GM12878 (cell line): ENCODE results near the gene SELPLG. TPM values are rescaled to one million over a fixed set of nuclear protein-coding genes. Genes with fewer than 3 reads are reported as not detected.
A peak's percentile ranks its signal among the peaks of the same experiment; 100 is the strongest.

Source experiments
- ATAC-seq: fragments of 200-7000 bp; cut with Tn5 transposase; 3 replicates; pipeline ENCODE4 v1.9.1; 2020; ENCODE audit warnings: mild to moderate bottlenecking, moderate library complexity
- BruUV-seq: library from RNA; stranded (reverse); fragments of 400-500 nt; replicated peaks from 2 replicates; lab custom pipeline; 2021; lab: Mats Ljungman, UMichigan
- CTCF ChIA-PET: fragments of 300-600 bp; sonication (Branson Sonifier 250); formaldehyde crosslinking; extraction: SDS; loops from one replicate; lab custom pipeline; 2021; ENCODE audit warnings: inconsistent platforms; lab: Yijun Ruan, JAX
- POLR2A ChIA-PET: fragments of 350-600 bp; formaldehyde crosslinking; extraction: SDS; loops from one replicate; lab custom pipeline; 2021; ENCODE audit warnings: inconsistent platforms; lab: Charles Lee
- RAD21 ChIA-PET: fragments of 300-600 bp; sonication (Branson Sonifier 250); formaldehyde crosslinking; loops from one replicate; lab custom pipeline; 2023; ENCODE audit warnings: antibody characterized with exemption; ENCODE audit not compliant: unreplicated experiment; lab: Charles Lee
- SMC1A ChIA-PET: fragments of 300-600 bp; sonication (Branson Sonifier 250); formaldehyde crosslinking; loops from one replicate; lab custom pipeline; 2023; ENCODE audit not compliant: unreplicated experiment, uncharacterized antibody; lab: Charles Lee
- DNase-seq: peaks from one replicate; pipeline ENCODE4 v3.0.0-alpha.2; 2011; ENCODE audit warnings: low read depth, low spot score
- FAIRE-seq: peaks from 3 replicates; lab custom pipeline; 2011; peaks lifted over from hg19 to GRCh38; lab: Jason Lieb, UNC
- H2AFZ ChIP-seq: 2 replicates; pipeline ENCODE4 v1.6.0; 2011; ENCODE audit warnings: low read depth, low read length, control low read depth; ENCODE audit not compliant: control insufficient read depth
- H3K27ac ChIP-seq: 2 replicates; pipeline ENCODE4 v1.5.1; 2011; ENCODE audit warnings: control low read depth; ENCODE audit not compliant: control insufficient read depth, insufficient read depth
- H3K27me3 ChIP-seq, 2 experiments: replicated peaks in 1 of 2; 2 replicates each; pipeline versions ENCODE4 v1.6.0 to v1.6.1; 2011; ENCODE audit warnings: low read length in 1 of 2; ENCODE audit not compliant: control insufficient read depth in 2 of 2, insufficient read depth in 2 of 2
- H3K36me3 ChIP-seq, 2 experiments: 2 replicates each; pipeline ENCODE4 v1.5.1; 2011; ENCODE audit warnings: low read length in 1 of 2; ENCODE audit not compliant: control insufficient read depth in 2 of 2, insufficient read depth in 2 of 2
- H3K4me1 ChIP-seq: 2 replicates; pipeline ENCODE4 v1.6.1; 2011; ENCODE audit warnings: mild to moderate bottlenecking, low read length, moderate library complexity, mixed read lengths; ENCODE audit not compliant: control insufficient read depth, insufficient read depth
- H3K4me2 ChIP-seq: 2 replicates; pipeline ENCODE4 v1.6.0; 2011; ENCODE audit warnings: control low read depth; ENCODE audit not compliant: control insufficient read depth, insufficient read depth
- H3K4me3 ChIP-seq: fragments of 200-600 bp; sonication (generic); 2 replicates; pipeline ENCODE4 v1.5.1; 2016
- H3K79me2 ChIP-seq: 2 replicates; pipeline ENCODE4 v1.6.0; 2011; ENCODE audit warnings: low read length; ENCODE audit not compliant: control insufficient read depth, insufficient read depth
- H3K9ac ChIP-seq: 2 replicates; pipeline ENCODE4 v1.8.0; 2011; ENCODE audit warnings: low read length, control low read depth, mixed read lengths; ENCODE audit not compliant: control insufficient read depth, insufficient read depth
- H3K9me3 ChIP-seq: replicated peaks from 3 replicates; pipeline ENCODE4 v1.5.1; 2011; ENCODE audit warnings: mild to moderate bottlenecking, low read length; ENCODE audit not compliant: control insufficient read depth, insufficient read depth
- H4K20me1 ChIP-seq: 2 replicates; pipeline ENCODE4 v1.6.0; 2011; ENCODE audit not compliant: control insufficient read depth, insufficient read depth
- ATF2 ChIP-seq: IDR thresholded peaks from 2 replicates; pipeline ENCODE4 v1.6.1; 2012; ENCODE audit warnings: low read length, inconsistent platforms
- BHLHE40 ChIP-seq, 2 experiments: fragments of 450-650 bp in 1 of 2; IDR thresholded peaks; 2 replicates each; pipeline ENCODE4 v1.6.1; 2011 to 2017; ENCODE audit warnings: low read depth in 2 of 2, borderline replicate concordance in 1 of 2, improper control_type of control experiment in 1 of 2, low read length in 1 of 2, mild to moderate bottlenecking in 1 of 2
- CBX3 ChIP-seq: fragments of 200-600 bp; sonication (generic); IDR thresholded peaks from 2 replicates; pipeline ENCODE4 v1.6.1; 2016; ENCODE audit warnings: low read depth, borderline replicate concordance
- CHD4 ChIP-seq: fragments of 200-600 bp; sonication (generic); IDR thresholded peaks from 2 replicates; pipeline ENCODE4 v1.6.1; 2016; ENCODE audit warnings: mild to moderate bottlenecking
- EGR1 ChIP-seq, 2 experiments: IDR thresholded peaks; 1 replicate in 1 of 2; 2 replicates in 1 of 2; pipeline ENCODE4 v1.6.1; 2011 to 2012; ENCODE audit warnings: low read depth in 2 of 2, low read length in 2 of 2, borderline replicate concordance in 1 of 2, mild to moderate bottlenecking in 1 of 2, moderate library complexity in 1 of 2
- FOS ChIP-seq: IDR thresholded peaks from 3 replicates; pipeline ENCODE4 v1.6.1; 2011; ENCODE audit warnings: borderline replicate concordance; ENCODE audit not compliant: insufficient read length; ENCODE audit errors: extremely low read depth
- IRF4 ChIP-seq: IDR thresholded peaks from 2 replicates; pipeline ENCODE4 v1.6.1; 2011; ENCODE audit warnings: low read depth, low read length
- MTA2 ChIP-seq: fragments of 450-650 bp; IDR thresholded peaks from 2 replicates; pipeline ENCODE4 v1.6.1; 2016; ENCODE audit warnings: low read depth, mild to moderate bottlenecking, moderate library complexity
- MTA3 ChIP-seq: IDR thresholded peaks from 2 replicates; pipeline ENCODE4 v1.6.1; 2012; ENCODE audit warnings: low read length, inconsistent platforms, borderline replicate concordance
- NFYB ChIP-seq: IDR thresholded peaks from 2 replicates; pipeline ENCODE4 v1.6.1; 2011; ENCODE audit warnings: low read depth, mild to moderate bottlenecking, low read length, improper control_type of control experiment, moderate library complexity; ENCODE audit not compliant: insufficient read depth
- USF1 ChIP-seq: IDR thresholded peaks from 2 replicates; pipeline ENCODE4 v1.6.1; 2011; ENCODE audit warnings: borderline replicate concordance, low read depth, mild to moderate bottlenecking, moderate library complexity, mixed read lengths, low read length; ENCODE audit not compliant: insufficient read depth; ENCODE audit errors: extremely low read length
- ZBED1 ChIP-seq: IDR thresholded peaks from 2 replicates; pipeline ENCODE4 v1.6.1; 2016; ENCODE audit warnings: borderline replicate concordance
- ZSCAN29 ChIP-seq: fragments of 450-650 bp; IDR thresholded peaks from 2 replicates; pipeline ENCODE4 v1.6.1; 2017; ENCODE audit warnings: mild to moderate bottlenecking, moderate library complexity
- WGBS: methylation state at CpG from one replicate; pipeline ENCODE4 v1.1.6; 2016; ENCODE audit warnings: low lambda C conversion rate; ENCODE audit not compliant: insufficient replicate concordance, insufficient coverage; ENCODE audit errors: missing lambda C conversion rate; 5-methylcytosine and 5-hydroxymethylcytosine counted together
- in situ Hi-C: fragments of 300-500 bp; cut with MboI; formaldehyde crosslinking; loops from 9 replicates; pipeline ENCODE4 v1.14.3; 2018; ENCODE audit warnings: mixed read lengths
- intact Hi-C: fragments of 100-400 bp; cut with micrococcal nuclease; formaldehyde crosslinking; loops from one replicate; pipeline ENCODE4 v1.14.2; 2022; ENCODE audit not compliant: unreplicated experiment
- polyA plus RNA-seq, 11 experiments: library from polyadenylated mRNA; depleted of rRNA in 4 of 11; unstranded in 6 of 11; stranded (reverse) in 5 of 11; fragments of >200 nt; fragmentation: Nextera tagmentation in 4 of 11; fragmentation: Illumina TruSeq in 1 of 11; extraction: Ambion mirVana in 4 of 11; extraction: Trizol in 1 of 11; gene quantifications; 1 replicate in 1 of 11; 2 replicates in 10 of 11; pipeline versions ENCODE4 v1.2.1 to v1.2.3, GENCODE V29; 2011 to 2016; ENCODE audit warnings: inconsistent platforms in 2 of 11, missing spikeins in 2 of 11, low read depth in 1 of 11
- total RNA-seq, 4 experiments: library from RNA; depleted of rRNA in 3 of 4; stranded (reverse); fragments of >200 nt in 3 of 4; fragmentation: Illumina TruSeq in 1 of 4; extraction: Trizol in 1 of 4; gene quantifications; 2 replicates each; pipeline versions ENCODE4 v1.2.1 to v1.2.3, GENCODE V29; 2013 to 2021
- TF ChIP-seq, protein P1 (sequence below): fragments of 450-650 bp; formaldehyde crosslinking; IDR thresholded peaks from 2 replicates; pipeline ENCODE4 v1.5.0; 2022; ENCODE audit warnings: mild to moderate bottlenecking, missing genetic modification characterization

The SELPLG gene
- total and polyA plus RNA-seq, 10 of the 15 experiments (the other 5 are each of a cell fraction or from before 2014, with no cell fraction given) = 3.2 to 32.3 (median 23.9) TPM

- Histone ChIP-seq H3K4me1 (peaks cover 85% of the 10 kb centered on the region), H3K4me3 (peak overlapping the region; percentile 76), H3K79me2 (peaks cover 29% of the 10 kb centered on the region), H3K4me2 (peak overlapping the region; percentile 78), H3K9me3 (no peaks in the 10 kb centered on the region), H4K20me1 (no peaks in the 10 kb centered on the region), H3K27me3 (no peaks in the 10 kb centered on the region), H3K27ac (peak overlapping the region; percentile 86), H3K36me3 (no peaks in the 10 kb centered on the region; a peak in 1 of 4 replicates), H2AFZ (no peak overlapping the region; the same call in 1 of the 2 replicates), H3K9ac (peak overlapping the region; percentile 78)
- CTCF ChIA-PET = interaction anchor here (0.7 to 17.2 kb wide), 14 partner anchors 17 to 315 kb away, joined by 3 to 244 read pairs (median 4); partner anchors contain the start of genes ISCU and SART3
- in situ Hi-C loops (loop anchor here (10.0 kb wide), 1 partner anchor 459 kb away; the partner anchor contains the start of genes ALKBH2 and UNG), intact Hi-C loops (loop anchor here (1.0 to 10.0 kb wide), 5 partner anchors 18 to 459 kb away; partner anchors contain the start of genes ALKBH2, CMKLR1 and UNG)
- WGBS = under 1% methylated on average over 15 of the region's 15 CpGs
- SMC1A ChIA-PET = interaction anchor here (0.5 to 16.7 kb wide), 26 partner anchors 8 to 316 kb away, joined by 3 to 397 read pairs (median 4); partner anchors contain the start of genes ISCU and SART3
- RAD21 ChIA-PET = interaction anchor here (0.6 to 17.3 kb wide), 22 partner anchors 17 to 457 kb away, joined by 3 to 413 read pairs (median 6); partner anchors contain the start of genes ALKBH2, CORO1C, ISCU and SART3
- FAIRE-seq = peak; percentile 87
- DNase-seq = peak; percentile 99
- no TSS peak for BruUV-seq
- ATAC-seq = peak; percentile 48
- POLR2A ChIA-PET = interaction anchor here (0.8 to 10.5 kb wide), 17 partner anchors 8 to 300 kb away, joined by 3 to 199 read pairs (median 4); partner anchors contain the start of gene ISCU
- TF ChIP-seq USF1 (peak; percentile 54), EGR1 (IDR thresholded peaks at IDR 0.05; ENCODE audit: borderline replicate concordance in 1 of 2, low read depth in 2 of 2, low read length in 2 of 2) (no peak; a peak in 1 of 3 replicates), CBX3 (no peak), ATF2 (peak; percentile 68; the same call in 1 of the 2 replicates), CHD4 (no peak), IRF4 (peak; percentile 74), NFYB (0 out of 2 replicates have a peak, but pooled peaks have one; percentile 7), FOS (no peak), ZSCAN29 (no peak; the same call in 1 of the 2 replicates), ZBED1 (peak; percentile 36; the same call in 1 of the 2 replicates), MTA2 (peak; percentile 92), BHLHE40 (IDR thresholded peaks at IDR 0.05; ENCODE audit: borderline replicate concordance in 1 of 2, low read depth in 2 of 2, low read length in 1 of 2) (peak; percentile 78 to 85; a peak in 3 of 4 replicates), MTA3 (peak; percentile 63; the same call in 1 of the 2 replicates)
- TF ChIP-seq, protein P1, sequence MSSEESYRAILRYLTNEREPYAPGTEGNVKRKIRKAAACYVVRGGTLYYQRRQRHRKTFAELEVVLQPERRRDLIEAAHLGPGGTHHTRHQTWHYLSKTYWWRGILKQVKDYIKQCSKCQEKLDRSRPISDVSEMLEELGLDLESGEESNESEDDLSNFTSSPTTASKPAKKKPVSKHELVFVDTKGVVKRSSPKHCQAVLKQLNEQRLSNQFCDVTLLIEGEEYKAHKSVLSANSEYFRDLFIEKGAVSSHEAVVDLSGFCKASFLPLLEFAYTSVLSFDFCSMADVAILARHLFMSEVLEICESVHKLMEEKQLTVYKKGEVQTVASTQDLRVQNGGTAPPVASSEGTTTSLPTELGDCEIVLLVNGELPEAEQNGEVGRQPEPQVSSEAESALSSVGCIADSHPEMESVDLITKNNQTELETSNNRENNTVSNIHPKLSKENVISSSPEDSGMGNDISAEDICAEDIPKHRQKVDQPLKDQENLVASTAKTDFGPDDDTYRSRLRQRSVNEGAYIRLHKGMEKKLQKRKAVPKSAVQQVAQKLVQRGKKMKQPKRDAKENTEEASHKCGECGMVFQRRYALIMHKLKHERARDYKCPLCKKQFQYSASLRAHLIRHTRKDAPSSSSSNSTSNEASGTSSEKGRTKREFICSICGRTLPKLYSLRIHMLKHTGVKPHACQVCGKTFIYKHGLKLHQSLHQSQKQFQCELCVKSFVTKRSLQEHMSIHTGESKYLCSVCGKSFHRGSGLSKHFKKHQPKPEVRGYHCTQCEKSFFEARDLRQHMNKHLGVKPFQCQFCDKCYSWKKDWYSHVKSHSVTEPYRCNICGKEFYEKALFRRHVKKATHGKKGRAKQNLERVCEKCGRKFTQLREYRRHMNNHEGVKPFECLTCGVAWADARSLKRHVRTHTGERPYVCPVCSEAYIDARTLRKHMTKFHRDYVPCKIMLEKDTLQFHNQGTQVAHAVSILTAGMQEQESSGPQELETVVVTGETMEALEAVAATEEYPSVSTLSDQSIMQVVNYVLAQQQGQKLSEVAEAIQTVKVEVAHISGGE (CRISPR knock-in tag) = peak; percentile 26; the same call in 1 of the 2 replicates
Measured at GRCh38 chr12:108635201-108635996, 1.7 kb upstream of the SELPLG start.
